Hematopoietic multipotent progenitor cell treated with erythropoietin and hydrocortisone succinate and interleukin-3 and kit ligand, for 17 days (in vitro differentiated cells): ENCODE results near the gene SENP6.
A peak's percentile ranks its signal among the peaks of the same experiment; 100 is the strongest.
"Not testable (repeated sequence)": the region's sequence is repeated elsewhere in the genome, so short reads cannot be mapped to it uniquely, and the experiment has no call there.

Source experiments
- DNase-seq: peaks from one replicate; pipeline ENCODE4 v3.0.0-alpha.2; 2015; ENCODE audit warnings: low spot score

The SENP6 gene

GRCh38 chr6:75601304-75602245, at the start of gene SENP6:
Gene SENP6 (plus strand): TSS chr6:75601880. CDS start chr6:75602525, 645 bp downstream.
- peak; percentile 73 for DNase-seq

- no peak for DNase-seq
These were observed 45.4 kb upstream of the SENP6 start for GRCh38 chr6:75556240-75556639.

- no peak for DNase-seq
These were observed 44.6 kb upstream of the SENP6 start for GRCh38 chr6:75557068-75557467.

- no peak for DNase-seq
These were observed 38.6 kb upstream of the SENP6 start for GRCh38 chr6:75563032-75563431.

DNA sequence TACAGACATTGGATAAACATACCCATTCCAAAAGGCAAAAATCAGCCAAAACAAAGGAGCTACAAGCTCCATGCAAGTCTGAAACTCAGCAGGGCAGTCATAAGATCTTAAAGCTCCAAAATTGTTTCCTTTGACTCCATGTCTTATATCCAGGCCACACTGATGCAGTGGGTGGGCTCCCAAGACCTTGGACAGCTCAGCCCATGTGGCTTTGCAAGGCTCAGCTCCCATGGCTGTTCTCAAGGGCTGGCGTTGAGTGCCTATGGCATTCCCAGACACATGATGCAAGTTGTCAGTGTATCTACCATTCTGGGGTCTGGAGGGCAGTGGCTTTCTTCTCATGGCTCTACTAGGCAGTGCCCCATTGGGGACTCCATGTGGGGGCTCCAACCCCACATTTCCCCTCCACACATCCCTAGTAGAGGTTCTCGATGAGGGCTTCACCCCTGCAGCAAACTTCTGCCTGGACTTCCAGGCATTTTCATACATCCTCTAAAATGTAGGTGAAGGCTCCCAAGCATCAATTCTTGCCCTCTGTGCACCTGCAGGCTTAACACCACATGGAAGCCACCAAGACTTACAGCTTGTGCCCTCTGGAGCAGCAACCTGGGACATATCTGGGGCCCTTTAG, 35.4 kb upstream of the SENP6 start:
- no peak for DNase-seq

DNA sequence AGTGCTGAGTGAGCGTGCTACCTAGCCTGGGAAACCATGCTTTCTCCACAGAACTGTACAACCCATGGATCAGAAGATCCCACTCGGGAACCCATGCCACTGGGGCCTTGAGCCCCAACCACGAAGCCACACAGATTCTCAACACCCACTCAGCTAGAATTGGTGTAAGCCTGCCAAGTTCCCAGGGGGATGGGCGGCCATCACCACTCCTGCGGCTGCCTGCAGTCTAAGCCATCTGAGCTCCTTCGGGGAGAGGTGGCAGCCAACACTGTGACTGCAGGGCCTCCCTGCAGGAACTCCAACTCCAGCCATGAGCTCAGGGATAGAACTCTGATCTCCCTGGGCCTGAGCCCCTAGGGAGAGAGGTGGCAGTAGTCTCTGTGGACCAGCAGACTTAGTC, 33.6 kb upstream of the SENP6 start:
- DNase-seq, result no peak

GRCh38 chr6:75568965-75569364, 32.7 kb upstream of the SENP6 start:
- no peak for DNase-seq

DNA sequence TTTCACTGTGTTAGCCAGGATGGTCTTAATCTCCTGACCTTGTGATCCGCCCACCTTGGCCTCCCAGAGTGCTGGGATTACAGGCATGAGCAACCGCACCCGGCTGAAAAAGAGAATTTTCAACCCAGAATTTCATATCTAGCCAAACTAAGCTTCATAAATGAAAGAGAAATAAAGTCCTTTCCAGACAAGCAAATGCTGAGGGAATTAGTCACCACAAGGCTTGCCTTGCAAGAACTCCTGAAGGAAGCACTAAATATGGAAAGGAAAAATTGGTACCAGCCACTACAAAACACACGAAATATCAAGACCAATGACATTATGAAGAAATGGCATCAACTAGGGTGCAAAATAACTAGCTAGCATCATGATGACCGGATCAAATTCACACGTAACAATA, 31.0 kb upstream of the SENP6 start:
- not testable (repeated sequence) for DNase-seq

- no peak for DNase-seq
These were observed 29.6 kb upstream of the SENP6 start for GRCh38 chr6:75572072-75572471.

DNA sequence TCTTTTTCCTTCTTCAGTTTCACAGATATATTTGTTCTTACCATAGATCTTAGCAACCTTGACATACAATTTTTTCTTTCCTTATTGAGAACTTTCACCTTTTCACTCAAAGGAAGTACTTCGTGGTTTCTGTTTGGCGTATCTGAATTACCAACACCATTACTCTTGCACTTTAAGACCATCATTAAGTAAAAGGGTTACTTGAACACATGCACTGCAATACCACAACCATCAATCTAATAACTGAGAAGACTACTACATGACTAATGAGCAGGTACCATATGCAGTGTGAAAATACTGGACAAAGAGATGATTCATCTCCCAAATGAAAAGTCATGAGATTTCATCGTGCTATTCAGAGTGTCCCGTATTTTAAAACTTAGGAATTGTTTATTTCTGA, 21.7 kb upstream of the SENP6 start:
- no peak for DNase-seq

DNA sequence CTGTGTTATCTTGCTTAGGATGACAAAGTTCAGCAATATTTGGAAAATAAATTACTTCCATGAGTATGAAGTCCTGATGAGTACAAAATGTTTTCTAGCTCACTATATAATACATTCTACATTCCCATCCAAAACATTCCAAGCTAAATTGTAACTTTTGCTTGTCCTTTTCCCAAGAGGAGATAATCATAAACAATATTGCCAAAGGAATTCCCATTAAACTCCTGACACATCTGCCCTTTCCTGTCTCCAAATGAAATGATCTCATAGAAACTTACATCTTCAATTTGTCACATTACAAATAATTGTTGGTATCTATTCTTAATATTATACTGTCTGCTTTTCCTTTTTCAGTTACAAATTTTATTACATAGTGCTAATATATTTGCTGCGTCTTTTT, 20.4 kb upstream of the SENP6 start:
- DNase-seq, result no peak

GRCh38 chr6:75584552-75584951, 17.1 kb upstream of the SENP6 start:
- DNase-seq, result not testable (repeated sequence)

- DNase-seq, result no peak
These were observed 12.7 kb upstream of the SENP6 start for GRCh38 chr6:75588948-75589347.

DNA sequence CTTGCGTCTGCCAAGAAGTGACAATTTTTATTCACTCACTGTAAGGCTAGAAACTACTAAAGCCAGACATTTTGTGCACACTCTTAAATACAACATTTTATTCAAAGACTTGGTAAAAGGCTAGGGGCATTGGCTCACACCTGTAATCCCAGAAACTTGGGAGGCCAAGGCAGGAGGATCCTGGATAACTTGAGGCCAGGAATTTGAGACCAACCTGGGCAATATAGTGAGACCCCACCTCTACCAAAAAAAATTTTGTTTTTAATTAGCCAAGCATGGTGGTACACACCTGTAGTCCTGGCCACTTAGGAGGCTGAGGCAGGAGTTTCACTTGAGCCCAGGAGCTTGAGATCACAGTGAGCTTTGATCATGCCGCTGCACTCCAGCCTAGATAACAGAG, 11.3 kb upstream of the SENP6 start:
- DNase-seq, result no peak

GRCh38 chr6:75596380-75596779, 5.3 kb upstream of the SENP6 start:
- not testable (repeated sequence) for DNase-seq

- no peak for DNase-seq
These were observed 912 bp upstream of the SENP6 start for GRCh38 chr6:75600768-75601167.

- DNase-seq, result peak; percentile 63
These were observed 796 bp downstream of the SENP6 start for GRCh38 chr6:75602246-75603105.

GRCh38 chr6:75603106-75603420, 1.4 kb downstream of the SENP6 start:
- DNase-seq, result peak; percentile 54

GRCh38 chr6:75604294-75604693, 2.6 kb downstream of the SENP6 start:
- no peak for DNase-seq

GRCh38 chr6:75605635-75606034, 4.0 kb downstream of the SENP6 start:
- no peak for DNase-seq

GRCh38 chr6:75608304-75608703, 6.6 kb downstream of the SENP6 start:
- no peak for DNase-seq

DNA sequence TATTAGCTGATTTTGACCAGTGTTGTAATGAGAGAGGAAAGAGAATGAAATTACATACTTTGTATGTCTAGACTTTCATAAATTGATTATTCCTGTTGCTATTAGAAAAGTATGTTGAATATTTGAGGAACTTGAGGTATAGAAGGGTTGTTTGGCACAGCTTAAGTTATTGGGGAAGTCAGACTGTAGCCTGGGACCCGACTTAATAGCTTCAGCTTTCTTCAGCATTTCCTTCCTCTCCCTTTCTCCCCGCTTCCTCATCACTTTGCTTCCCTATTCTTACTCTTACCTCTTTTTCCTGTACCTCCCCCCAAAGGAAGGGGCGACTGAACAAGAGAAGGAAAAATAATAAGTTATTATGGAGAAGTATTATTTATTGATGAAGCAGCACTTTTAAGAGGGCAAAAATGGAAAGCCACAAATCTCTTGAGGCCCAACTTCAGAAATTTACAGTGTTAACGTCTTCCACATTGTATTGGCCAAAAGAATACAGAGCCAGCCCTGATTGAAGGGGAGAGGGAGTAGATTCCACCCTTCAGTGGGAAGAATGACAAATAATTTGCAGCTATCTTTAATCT, 7.4 kb downstream of the SENP6 start:
- DNase-seq, result no peak
